MM.1S (cell line): ENCODE measurements around the gene GGA2.

Source experiments
- EZH2 ChIP-seq: fragments of 300-600 bp; sonication (generic); optimal IDR thresholded peaks from 2 replicates; pipeline ENCODE3; 2017; ENCODE audit warnings: low read depth, mild to moderate bottlenecking, antibody characterized with exemption, low read length, mixed read lengths
- TF ChIP-seq, protein P1 (sequence below): fragments of 300-600 bp; sonication (generic); IDR thresholded peaks from 2 replicates; pipeline ENCODE4 v1.5.1; 2016; ENCODE audit warnings: antibody characterized with exemption, low read length, mixed read lengths

DNA sequence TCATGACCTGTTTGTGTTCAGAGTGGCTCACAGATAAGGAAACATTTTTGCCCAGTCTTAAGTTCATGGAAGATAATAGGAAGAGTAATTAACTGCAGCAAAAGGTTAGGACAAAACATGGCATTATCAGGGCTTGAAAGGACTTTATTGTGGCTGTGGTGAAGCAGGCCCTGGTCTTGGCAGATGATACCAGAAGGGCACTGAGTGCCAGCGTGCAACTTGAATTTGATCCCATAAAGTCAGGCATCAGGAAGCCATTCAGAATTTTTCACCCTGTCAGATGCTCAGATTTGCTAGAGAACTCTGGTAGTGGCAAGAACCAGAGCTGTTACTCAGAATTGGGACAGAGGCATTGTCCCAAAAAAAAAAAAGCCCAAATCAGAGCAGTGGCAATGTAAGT is 46.1 kb downstream of the GGA2 start:
- TF ChIP-seq, protein P1, sequence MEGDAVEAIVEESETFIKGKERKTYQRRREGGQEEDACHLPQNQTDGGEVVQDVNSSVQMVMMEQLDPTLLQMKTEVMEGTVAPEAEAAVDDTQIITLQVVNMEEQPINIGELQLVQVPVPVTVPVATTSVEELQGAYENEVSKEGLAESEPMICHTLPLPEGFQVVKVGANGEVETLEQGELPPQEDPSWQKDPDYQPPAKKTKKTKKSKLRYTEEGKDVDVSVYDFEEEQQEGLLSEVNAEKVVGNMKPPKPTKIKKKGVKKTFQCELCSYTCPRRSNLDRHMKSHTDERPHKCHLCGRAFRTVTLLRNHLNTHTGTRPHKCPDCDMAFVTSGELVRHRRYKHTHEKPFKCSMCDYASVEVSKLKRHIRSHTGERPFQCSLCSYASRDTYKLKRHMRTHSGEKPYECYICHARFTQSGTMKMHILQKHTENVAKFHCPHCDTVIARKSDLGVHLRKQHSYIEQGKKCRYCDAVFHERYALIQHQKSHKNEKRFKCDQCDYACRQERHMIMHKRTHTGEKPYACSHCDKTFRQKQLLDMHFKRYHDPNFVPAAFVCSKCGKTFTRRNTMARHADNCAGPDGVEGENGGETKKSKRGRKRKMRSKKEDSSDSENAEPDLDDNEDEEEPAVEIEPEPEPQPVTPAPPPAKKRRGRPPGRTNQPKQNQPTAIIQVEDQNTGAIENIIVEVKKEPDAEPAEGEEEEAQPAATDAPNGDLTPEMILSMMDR = no peak
- TF ChIP-seq EZH2 = no peak
